Sigmoid colon (tissue), 7 donors: ENCODE measurements around the gene BCORL1. TPM values are rescaled to one million over a fixed set of nuclear protein-coding genes. Genes with fewer than 3 reads are reported as not detected.

ENCODE experiments used
- DNase-seq: peaks from one replicate; pipeline ENCODE4 v3.0.0-alpha.2; 2019
- H3K27ac ChIP-seq, 4 donors: fragments of 200-600 bp; sonication (generic); one replicate each; pipeline ENCODE4 v1.5.1; 2016 to 2019; ENCODE audit warnings: mild to moderate bottlenecking in 1 of 4
- H3K27me3 ChIP-seq, 3 donors: fragments of 200-600 bp; sonication (generic); one replicate each; pipeline ENCODE4 v1.5.1; 2019; ENCODE audit warnings: mild to moderate bottlenecking in 1 of 3
- H3K36me3 ChIP-seq, 4 donors: fragments of 200-600 bp; sonication (generic); one replicate each; pipeline ENCODE4 v1.5.1; 2016 to 2019
- H3K4me1 ChIP-seq, 4 donors: fragments of 200-600 bp; sonication (generic); one replicate each; pipeline ENCODE4 v1.5.1; 2017 to 2019
- H3K4me3 ChIP-seq, 4 donors: fragments of 200-600 bp; sonication (generic); one replicate each; pipeline ENCODE4 v1.5.1; 2017 to 2019; ENCODE audit warnings: mild to moderate bottlenecking in 2 of 4, moderate library complexity in 1 of 4
- H3K9me3 ChIP-seq, 4 donors: fragments of 200-600 bp in 3 of 4; sonication (generic) in 3 of 4; one replicate each; pipeline versions ENCODE4 v1.5.1 to v1.6.1; 2013 to 2019
- CTCF ChIP-seq, 4 experiments: fragments of 450-650 bp in 3 of 4; fragments of 200-600 bp in 1 of 4; IDR thresholded peaks; one replicate each; pipeline ENCODE4 v1.5.1; 2016 to 2019; ENCODE audit warnings: antibody characterized with exemption in 4 of 4, mild to moderate bottlenecking in 3 of 4, moderate library complexity in 2 of 4
- EP300 ChIP-seq, 4 donors: sonication (generic); formaldehyde crosslinking; IDR thresholded peaks; one replicate each; pipeline ENCODE4 v1.6.1; 2017; ENCODE audit warnings: antibody characterized with exemption in 4 of 4
- POLR2A ChIP-seq, 2 donors: fragments of 450-650 bp; IDR thresholded peaks; one replicate each; pipeline ENCODE4 v1.6.1; 2016; ENCODE audit warnings: antibody characterized with exemption in 2 of 2, mild to moderate bottlenecking in 2 of 2, moderate library complexity in 2 of 2
- POLR2AphosphoS5 ChIP-seq, 4 donors: sonication (generic); formaldehyde crosslinking; IDR thresholded peaks; one replicate each; pipeline ENCODE4 v1.6.1; 2017; ENCODE audit warnings: antibody characterized with exemption in 4 of 4
- WGBS, 2 donors: extraction: QIAGEN DNeasy Blood & Tissue Kit; methylation state at CpG; one replicate each; pipeline ENCODE4 v1.1.7; 2013; 5-methylcytosine and 5-hydroxymethylcytosine counted together
- intact Hi-C: fragments of 100-400 bp; cut with DNase I; formaldehyde crosslinking; loops from one replicate; pipeline ENCODE4 v1.15.1; 2023
- polyA plus RNA-seq, 3 donors: library from polyadenylated mRNA; stranded (reverse); fragments of 200-250 nt; gene quantifications; one replicate each; pipeline ENCODE4 v1.2.3, GENCODE V29; 2013
- total RNA-seq, 4 donors: library from RNA; depleted of rRNA; stranded (reverse); fragments of >200 nt; gene quantifications; one replicate each; pipeline ENCODE4 v1.1.0, GENCODE V29; 2016
- donor health status: healthy with polysubstance abuse.
- donor health status: Bipolar disorder and iron deficiency.
- donor health status: healthy.

BCORL1 gene
- total RNA-seq (1 to 10 TPM; 2.2 to 5.8 (median 4.2) TPM), polyA plus RNA-seq (1 to 10 TPM; 1.2 to 5.0 (median 1.6) TPM)

- no peak within 1 kb of the TSS for H3K4me3 ChIP-seq
Measured at GRCh38 chrX:129982300-129983251, at the start of gene BCORL1. Gene BCORL1 (plus strand): TSS chrX:129982635. CDS start chrX:130005232, 22,597 bp downstream.

GRCh38 chrX:129932821-129933321 is 49.6 kb upstream of the BCORL1 start:
- 3 to 8% methylated on average over 47 of the region's 47 CpGs for WGBS, 2 donors
- no peak for TF ChIP-seq POLR2A (IDR thresholded peaks at IDR 0.05)
- no peak for TF ChIP-seq EP300 (IDR thresholded peaks at IDR 0.05)
- no peak for TF ChIP-seq POLR2AphosphoS5 (IDR thresholded peaks at IDR 0.05)
- TF ChIP-seq CTCF (IDR thresholded peaks at IDR 0.05), result no peak
- H3K36me3 ChIP-seq, result no peaks in the 10 kb centered on the region
- H3K27me3 ChIP-seq, result no peaks in the 10 kb centered on the region
- peak overlapping the region; percentile 77 to 88 (median 86) for H3K27ac ChIP-seq
- H3K4me1 ChIP-seq, result no peaks in the 10 kb centered on the region
- intact Hi-C loops, result loop anchor here (1.0 to 2.0 kb wide), 2 partner anchors 20 to 49 kb away; partner anchors contain the start of gene BCORL1
- DNase-seq, result peak; percentile 71
- peak overlapping the region; percentile 8 to 58 (median 56) for H3K4me3 ChIP-seq
- H3K9me3 ChIP-seq, result no peaks in the 10 kb centered on the region

More at GRCh38 chrX:129982300-129983251, at the start of gene BCORL1:
- Histone ChIP-seq H3K27me3 (no peaks in the 10 kb centered on the region), H3K9me3 (no peaks in the 10 kb centered on the region), H3K4me1 (peaks cover 0 to 6% (median 3%) of the 10 kb centered on the region in 4 donors), H3K27ac (peak within 1 kb of the TSS in 1 of 4 donors; percentile 86), H3K36me3 (no peaks in the 10 kb centered on the region)
- DNase-seq, result peak; percentile 97
- intact Hi-C loops, result loop anchor here (1.0 to 5.0 kb wide), 3 partner anchors 45 to 78 kb away; no protein-coding TSS in a partner anchor
- WGBS, 2 donors, result 0% methylated on average over 74 of the region's 74 CpGs
- peak; percentile 94 to 96 (median 96) for TF ChIP-seq POLR2AphosphoS5 (IDR thresholded peaks at IDR 0.05)
- peak; percentile 59 to 79 for TF ChIP-seq POLR2A (IDR thresholded peaks at IDR 0.05)
- TF ChIP-seq EP300 (IDR thresholded peaks at IDR 0.05), result no peak

- TF ChIP-seq CTCF (IDR thresholded peaks at IDR 0.05) (no peak), POLR2AphosphoS5 (IDR thresholded peaks at IDR 0.05) (no peak), EP300 (IDR thresholded peaks at IDR 0.05) (no peak), POLR2A (IDR thresholded peaks at IDR 0.05) (no peak)
- Histone ChIP-seq H3K4me3 (no peak overlapping the region), H3K4me1 (no peaks in the 10 kb centered on the region), H3K27ac (no peak overlapping the region), H3K9me3 (no peaks in the 10 kb centered on the region), H3K27me3 (no peaks in the 10 kb centered on the region), H3K36me3 (no peaks in the 10 kb centered on the region)
- DNase-seq, result no peak
- intact Hi-C loops, result loop anchor here (2.0 kb wide), 1 partner anchor 19 kb away; no protein-coding TSS in a partner anchor
- 37 to 60% methylated on average over 7 of the region's 7 CpGs for WGBS, 2 donors
Measured at GRCh38 chrX:129933700-129934099, 48.7 kb upstream of the BCORL1 start.

- WGBS, 2 donors, result 84 to 87% methylated on average over 10 of the region's 10 CpGs
- TF ChIP-seq EP300 (IDR thresholded peaks at IDR 0.05) (no peak), POLR2A (IDR thresholded peaks at IDR 0.05) (no peak), CTCF (IDR thresholded peaks at IDR 0.05) (no peak), POLR2AphosphoS5 (IDR thresholded peaks at IDR 0.05) (no peak)
- intact Hi-C loops, result no loop called here
- H3K9me3 ChIP-seq, result no peaks in the 10 kb centered on the region
- no peak overlapping the region for H3K27ac ChIP-seq
- H3K27me3 ChIP-seq, result no peaks in the 10 kb centered on the region
- DNase-seq, result no peak
- no peaks in the 10 kb centered on the region for H3K36me3 ChIP-seq
- no peaks in the 10 kb centered on the region for H3K4me1 ChIP-seq
- no peak overlapping the region for H3K4me3 ChIP-seq
Measured at GRCh38 chrX:129934461-129934860, 48.0 kb upstream of the BCORL1 start.

- DNase-seq, result no peak
- Histone ChIP-seq H3K36me3 (no peaks in the 10 kb centered on the region), H3K27ac (no peak overlapping the region), H3K27me3 (no peaks in the 10 kb centered on the region), H3K4me1 (no peaks in the 10 kb centered on the region), H3K4me3 (no peak overlapping the region), H3K9me3 (no peaks in the 10 kb centered on the region)
- intact Hi-C loops, result no loop called here
- TF ChIP-seq POLR2A (IDR thresholded peaks at IDR 0.05) (no peak), POLR2AphosphoS5 (IDR thresholded peaks at IDR 0.05) (no peak), EP300 (IDR thresholded peaks at IDR 0.05) (no peak), CTCF (IDR thresholded peaks at IDR 0.05) (no peak)
- 85 to 88% methylated on average over 5 of the region's 5 CpGs for WGBS, 2 donors
Measured at GRCh38 chrX:129934952-129935351, 47.5 kb upstream of the BCORL1 start.
